DMS 273 treated with DMSO at 0.1 percent for 48 hours (cell line): Measurements from ENCODE around the gene PKM.
"Not testable (repeated sequence)": the region's sequence is repeated elsewhere in the genome, so short reads cannot be mapped to it uniquely, and the experiment has no call there.

Experiments used
- DNase-seq: peaks from one replicate; lab custom pipeline; 2025; lab: John Stamatoyannopoulos, UW

PKM gene

GRCh38 chr15:72176159-72176558 is 54.8 kb downstream of the PKM start:
- no peak for DNase-seq

- no peak for DNase-seq
These were observed 55.6 kb downstream of the PKM start for GRCh38 chr15:72175186-72176044.

- no peak for DNase-seq
These were observed 56.3 kb downstream of the PKM start for GRCh38 chr15:72174551-72175165.

- DNase-seq, result no peak
These were observed 57.0 kb downstream of the PKM start for GRCh38 chr15:72173864-72174550.

GRCh38 chr15:72173401-72173800 is 57.6 kb downstream of the PKM start:
- no peak for DNase-seq

- DNase-seq, result no peak
These were observed 58.2 kb downstream of the PKM start for GRCh38 chr15:72172796-72173195.

- not testable (repeated sequence) for DNase-seq
These were observed 59.0 kb downstream of the PKM start for GRCh38 chr15:72171978-72172377.

GRCh38 chr15:72170691-72171090 is 60.3 kb downstream of the PKM start:
- DNase-seq, result no peak

- no peak for DNase-seq
These were observed 60.9 kb downstream of the PKM start for GRCh38 chr15:72169921-72170611.

GRCh38 chr15:72169236-72169920 is 61.6 kb downstream of the PKM start:
- no peak for DNase-seq

GRCh38 chr15:72168808-72169190 is 62.2 kb downstream of the PKM start:
- DNase-seq, result no peak

GRCh38 chr15:72168131-72168807 is 62.7 kb downstream of the PKM start:
- no peak for DNase-seq

- DNase-seq, result no peak
These were observed 63.5 kb downstream of the PKM start for GRCh38 chr15:72167445-72167844.

GRCh38 chr15:72166716-72167417 is 64.1 kb downstream of the PKM start:
- DNase-seq, result no peak

GRCh38 chr15:72163719-72164118 is 67.3 kb downstream of the PKM start:
- no peak for DNase-seq

GRCh38 chr15:72162569-72162968 is 68.4 kb downstream of the PKM start:
- DNase-seq, result no peak

- DNase-seq, result no peak
These were observed 69.4 kb downstream of the PKM start for GRCh38 chr15:72161361-72162132.

GRCh38 chr15:72160696-72161245 is 70.2 kb downstream of the PKM start:
- DNase-seq, result no peak

- no peak for DNase-seq
These were observed 74.1 kb downstream of the PKM start for GRCh38 chr15:72156928-72157327.
